ENCODE data around the gene RHBDF2.

The RHBDF2 gene

DNA sequence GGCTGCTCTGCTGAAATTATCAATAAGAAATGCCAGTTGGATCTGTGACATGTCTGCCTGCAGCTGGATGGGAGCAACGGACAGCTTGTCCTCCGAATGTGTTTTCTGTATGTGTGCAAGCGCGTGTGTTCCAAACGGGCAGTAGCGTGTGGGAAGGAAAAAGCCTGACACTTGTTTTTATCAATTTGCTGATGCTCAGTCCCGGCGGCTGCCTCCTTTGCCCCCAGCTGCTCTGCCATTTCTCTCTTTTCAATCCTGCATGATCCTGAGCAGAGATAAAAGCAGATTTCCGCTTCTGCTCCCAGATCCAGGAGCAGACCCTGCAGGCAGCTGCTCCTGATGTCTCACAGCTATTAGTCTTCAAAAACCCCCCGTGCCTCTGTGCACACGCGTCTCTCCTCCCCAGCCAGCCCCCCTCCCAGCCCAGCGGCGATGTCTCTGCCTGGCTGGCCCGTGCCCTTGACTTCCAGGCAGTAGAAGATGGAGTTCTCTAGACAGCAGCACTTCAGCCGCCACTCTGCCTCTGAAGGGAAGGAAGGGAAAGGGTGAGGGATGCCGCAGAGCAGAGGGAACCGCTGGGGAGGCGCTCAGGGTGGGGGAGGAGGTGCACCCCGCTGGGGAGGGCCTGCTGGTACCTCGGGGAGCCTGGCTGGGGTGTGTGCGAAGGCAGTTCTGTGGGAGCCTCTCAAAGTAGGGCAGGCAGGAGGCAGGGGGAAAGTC lies 42.8 kb upstream of the RHBDF2 start:
- no peaks in the 10 kb centered on the region for H3K36me3 ChIP-seq (ENCODE audit: control insufficient read depth, insufficient read depth, low read length)
- peaks cover 11% of the 10 kb centered on the region for H3K27me3 ChIP-seq (ENCODE audit: control insufficient read depth, insufficient read depth, low read length)
- no peak overlapping the region for H3K9ac ChIP-seq (ENCODE audit: low read depth, low read length)
- H3K4me1 ChIP-seq (ENCODE audit: control insufficient read depth, insufficient read depth, low read length): peaks cover 41% of the 10 kb centered on the region
- H3K9me3 ChIP-seq (ENCODE audit: control insufficient read depth, insufficient read depth, low read length): no peaks in the 10 kb centered on the region
- H3K27ac ChIP-seq (ENCODE audit: low read depth, low read length): no peak overlapping the region
- H3K4me3 ChIP-seq (ENCODE audit: low read depth, low read length): no peak overlapping the region

DNA sequence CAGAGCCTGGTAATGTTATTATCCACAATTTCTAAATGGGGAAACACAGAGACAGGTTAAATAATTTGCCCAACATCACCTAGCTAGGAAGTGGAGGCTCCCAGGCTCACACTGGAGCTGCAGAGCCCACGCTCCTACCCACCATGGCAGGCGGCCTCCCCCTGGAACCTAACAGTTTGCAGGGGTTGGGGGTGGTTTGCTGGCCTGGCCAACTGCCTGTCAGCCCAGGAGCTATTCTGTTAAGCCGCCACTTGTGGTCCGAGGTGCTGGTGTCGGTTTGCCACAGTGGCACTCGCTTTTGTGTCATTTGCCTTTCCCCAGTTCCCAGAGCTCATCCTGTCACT lies 42.2 kb upstream of the RHBDF2 start:
- no peak overlapping the region for H3K4me3 ChIP-seq (ENCODE audit: low read depth, low read length)
- H3K27ac ChIP-seq (ENCODE audit: low read depth, low read length): no peak overlapping the region
- H3K9ac ChIP-seq (ENCODE audit: low read depth, low read length): no peak overlapping the region
- no peaks in the 10 kb centered on the region for H3K9me3 ChIP-seq (ENCODE audit: control insufficient read depth, insufficient read depth, low read length)
- H3K27me3 ChIP-seq (ENCODE audit: control insufficient read depth, insufficient read depth, low read length): peaks cover 17% of the 10 kb centered on the region
- peaks cover 44% of the 10 kb centered on the region for H3K4me1 ChIP-seq (ENCODE audit: control insufficient read depth, insufficient read depth, low read length)
- no peaks in the 10 kb centered on the region for H3K36me3 ChIP-seq (ENCODE audit: control insufficient read depth, insufficient read depth, low read length)

DNA sequence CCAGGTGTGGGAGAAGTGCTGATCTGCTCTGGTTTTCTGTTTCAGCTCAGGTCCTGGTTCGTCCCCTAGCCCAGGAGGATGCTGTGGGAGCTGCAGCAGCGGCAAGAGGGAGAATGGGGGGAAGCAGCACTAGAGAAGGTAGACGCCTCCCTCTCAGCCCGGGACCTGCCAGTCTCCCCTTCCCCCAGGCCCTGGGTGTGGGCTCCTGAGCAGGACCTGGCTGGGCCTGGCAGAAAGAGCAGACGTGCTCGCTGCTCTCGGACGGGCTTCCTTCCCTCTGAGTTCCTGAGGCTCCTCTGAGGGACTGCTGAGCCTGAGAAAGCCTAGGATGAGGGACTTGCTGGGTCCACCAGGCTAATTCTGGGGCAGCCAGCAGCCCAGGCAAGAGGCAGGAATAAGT lies 41.8 kb upstream of the RHBDF2 start:
- peaks cover 21% of the 10 kb centered on the region for H3K27me3 ChIP-seq (ENCODE audit: control insufficient read depth, insufficient read depth, low read length)
- H3K36me3 ChIP-seq (ENCODE audit: control insufficient read depth, insufficient read depth, low read length): no peaks in the 10 kb centered on the region
- H3K9ac ChIP-seq (ENCODE audit: low read depth, low read length): no peak overlapping the region
- H3K9me3 ChIP-seq (ENCODE audit: control insufficient read depth, insufficient read depth, low read length): no peaks in the 10 kb centered on the region
- no peak overlapping the region for H3K4me3 ChIP-seq (ENCODE audit: low read depth, low read length)
- peaks cover 46% of the 10 kb centered on the region for H3K4me1 ChIP-seq (ENCODE audit: control insufficient read depth, insufficient read depth, low read length)
- H3K27ac ChIP-seq (ENCODE audit: low read depth, low read length): no peak overlapping the region

DNA sequence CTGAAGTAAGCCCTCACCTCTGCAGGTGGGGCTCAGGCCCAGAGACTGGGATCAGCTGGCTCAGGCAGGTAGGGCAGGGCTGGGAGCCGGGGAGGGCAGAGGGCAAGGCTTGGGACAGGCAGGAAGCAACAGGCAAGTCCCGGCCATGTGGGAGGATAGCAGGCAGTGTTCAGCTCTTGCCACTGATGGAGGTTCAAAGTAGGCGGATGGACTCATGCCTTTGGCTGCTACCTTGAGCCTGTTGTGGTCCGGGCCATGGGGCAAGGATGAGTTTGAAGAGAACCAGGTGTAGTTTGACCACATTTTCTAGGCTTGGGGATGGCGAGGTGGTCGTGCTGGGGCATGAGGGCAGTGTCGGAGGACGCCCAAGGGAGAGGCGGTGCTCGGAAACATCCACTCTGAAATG lies 41.3 kb upstream of the RHBDF2 start:
- no peak overlapping the region for H3K4me3 ChIP-seq (ENCODE audit: low read depth, low read length)
- peaks cover 25% of the 10 kb centered on the region for H3K27me3 ChIP-seq (ENCODE audit: control insufficient read depth, insufficient read depth, low read length)
- H3K27ac ChIP-seq (ENCODE audit: low read depth, low read length): no peak overlapping the region
- no peak overlapping the region for H3K9ac ChIP-seq (ENCODE audit: low read depth, low read length)
- H3K4me1 ChIP-seq (ENCODE audit: control insufficient read depth, insufficient read depth, low read length): peaks cover 46% of the 10 kb centered on the region
- H3K9me3 ChIP-seq (ENCODE audit: control insufficient read depth, insufficient read depth, low read length): no peaks in the 10 kb centered on the region
- no peaks in the 10 kb centered on the region for H3K36me3 ChIP-seq (ENCODE audit: control insufficient read depth, insufficient read depth, low read length)

DNA sequence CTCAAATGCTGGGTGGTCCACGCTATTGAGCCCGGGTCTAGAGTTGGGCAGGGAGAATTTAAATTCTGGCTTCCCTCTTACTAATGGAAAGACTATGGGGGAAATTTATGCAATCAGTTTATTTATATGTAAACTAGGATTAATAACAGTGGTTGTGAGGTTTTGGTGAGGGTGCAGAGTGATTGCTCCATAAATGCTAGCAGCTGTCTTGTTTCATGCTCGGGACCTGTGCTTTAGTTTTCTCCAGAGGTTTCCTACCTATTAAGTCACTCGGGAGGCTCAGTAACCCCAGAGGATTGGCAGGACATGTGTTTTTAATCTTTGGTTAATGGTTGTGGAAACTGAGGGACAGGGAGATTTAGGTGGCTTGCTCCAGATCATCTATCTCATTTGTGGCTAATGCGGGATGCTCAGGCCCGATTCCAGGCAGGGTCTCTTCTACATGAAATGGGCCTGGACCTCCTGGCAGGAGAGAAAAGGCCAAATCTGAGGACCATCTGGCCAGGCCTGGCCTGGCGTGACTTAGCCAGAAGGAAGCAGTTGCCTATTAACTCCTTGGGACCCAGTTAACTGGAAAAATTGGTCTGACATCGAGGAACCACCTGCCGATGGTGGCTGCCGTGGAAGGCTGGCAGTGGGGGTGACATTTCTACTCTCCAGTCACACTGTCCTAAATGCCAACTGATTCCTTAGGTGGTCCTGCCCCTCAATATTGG lies 40.7 kb upstream of the RHBDF2 start:
- no peak overlapping the region for H3K9ac ChIP-seq (ENCODE audit: low read depth, low read length)
- peaks cover 30% of the 10 kb centered on the region for H3K27me3 ChIP-seq (ENCODE audit: control insufficient read depth, insufficient read depth, low read length)
- peaks cover 43% of the 10 kb centered on the region for H3K4me1 ChIP-seq (ENCODE audit: control insufficient read depth, insufficient read depth, low read length)
- no peaks in the 10 kb centered on the region for H3K9me3 ChIP-seq (ENCODE audit: control insufficient read depth, insufficient read depth, low read length)
- H3K36me3 ChIP-seq (ENCODE audit: control insufficient read depth, insufficient read depth, low read length): no peaks in the 10 kb centered on the region
- no peak overlapping the region for H3K27ac ChIP-seq (ENCODE audit: low read depth, low read length)
- H3K4me3 ChIP-seq (ENCODE audit: low read depth, low read length): no peak overlapping the region

DNA sequence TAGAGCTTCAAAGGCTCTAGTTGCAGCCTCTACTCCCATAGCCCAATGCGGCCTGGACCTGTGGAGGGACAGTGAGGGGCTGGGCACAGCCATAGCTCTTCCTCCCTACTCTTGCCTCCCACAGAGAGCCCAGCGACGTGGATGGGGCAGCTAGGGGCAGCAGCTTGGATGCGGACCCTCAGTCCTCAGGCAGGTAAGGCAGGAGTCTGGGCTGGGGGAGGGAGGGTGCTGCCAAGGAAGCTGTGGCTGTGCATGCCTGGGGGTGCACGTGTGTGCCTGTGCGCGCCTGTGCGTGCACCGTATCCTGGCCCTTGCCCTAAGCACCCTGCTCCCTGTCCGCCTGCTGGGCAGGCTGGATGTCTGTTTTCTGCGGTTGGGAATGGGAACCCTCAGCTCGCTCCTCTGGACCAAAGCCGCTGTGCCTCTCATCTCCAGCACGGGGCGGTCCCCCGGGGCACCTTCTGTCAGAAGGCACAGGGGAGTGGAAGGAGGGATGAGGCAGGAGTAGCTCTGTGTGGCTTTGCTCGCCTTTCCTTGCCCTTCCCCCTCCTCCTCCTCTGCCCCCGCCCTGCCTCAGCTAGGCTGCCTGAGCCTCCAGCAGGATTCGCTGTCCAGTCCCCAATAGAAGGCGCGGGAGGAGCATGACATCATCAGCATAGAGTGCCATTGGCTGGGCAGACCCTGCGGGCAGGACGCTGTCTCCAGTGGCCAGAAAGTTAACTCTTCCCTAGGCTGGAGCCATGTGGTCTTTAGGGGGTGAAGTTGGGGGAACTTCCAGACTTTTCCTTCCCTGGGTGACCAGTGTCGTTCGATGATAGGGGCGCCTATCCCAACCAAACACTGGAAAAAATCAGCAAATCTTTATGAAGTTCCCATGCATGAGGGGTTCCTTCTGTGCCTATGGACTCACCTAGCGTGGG lies 39.4 kb upstream of the RHBDF2 start:
- H3K27me3 ChIP-seq (ENCODE audit: control insufficient read depth, insufficient read depth, low read length): peaks cover 43% of the 10 kb centered on the region
- peaks cover 31% of the 10 kb centered on the region for H3K4me1 ChIP-seq (ENCODE audit: control insufficient read depth, insufficient read depth, low read length)
- no peak overlapping the region for H3K27ac ChIP-seq (ENCODE audit: low read depth, low read length)
- H3K9ac ChIP-seq (ENCODE audit: low read depth, low read length): peak overlapping the region; percentile 27; the same call in 1 of the 2 replicates
- H3K4me3 ChIP-seq (ENCODE audit: low read depth, low read length): peak overlapping the region; percentile 52
- H3K36me3 ChIP-seq (ENCODE audit: control insufficient read depth, insufficient read depth, low read length): no peaks in the 10 kb centered on the region
- no peaks in the 10 kb centered on the region for H3K9me3 ChIP-seq (ENCODE audit: control insufficient read depth, insufficient read depth, low read length)

DNA sequence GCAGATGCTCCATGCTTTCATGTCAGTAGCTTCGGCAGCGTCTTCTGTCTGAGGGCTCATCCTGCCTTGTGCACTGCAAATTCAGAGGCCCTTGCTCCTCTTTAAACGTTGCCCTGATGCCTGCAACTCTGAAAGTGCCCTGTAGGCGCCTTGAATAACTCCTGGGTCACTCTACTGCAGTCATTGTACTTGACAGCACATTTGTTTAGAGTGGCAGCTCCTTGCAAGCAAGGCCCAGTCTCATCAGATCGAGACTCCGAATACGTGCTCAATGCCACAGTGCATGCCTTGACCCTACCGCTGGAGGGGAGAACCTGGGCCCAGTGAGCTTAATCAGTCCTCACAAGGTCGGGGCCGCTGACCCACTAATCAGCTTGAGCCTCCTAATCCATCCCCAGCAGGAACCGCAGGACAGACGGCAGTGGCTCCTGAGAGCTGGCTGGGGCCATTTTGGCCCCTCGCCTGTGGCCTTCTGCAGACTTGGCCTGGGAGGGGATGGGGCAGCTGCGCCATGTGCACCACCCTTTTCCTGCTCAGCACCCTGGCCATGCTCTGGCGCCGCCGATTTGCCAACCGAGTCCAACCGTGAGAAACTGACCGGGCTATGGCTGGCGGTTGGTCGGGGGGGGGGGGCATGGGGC lies 38.5 kb upstream of the RHBDF2 start, which contains the start of gene PRCD:
Gene PRCD (plus strand): TSS at position 414 of the 641 bp plus-strand sequence. CDS start 98 bp downstream, at position 512.
- no peak within 1 kb of the TSS for H3K9ac ChIP-seq (ENCODE audit: low read depth, low read length)
- H3K36me3 ChIP-seq (ENCODE audit: control insufficient read depth, insufficient read depth, low read length): no peaks in the 10 kb centered on the region
- no peaks in the 10 kb centered on the region for H3K9me3 ChIP-seq (ENCODE audit: control insufficient read depth, insufficient read depth, low read length)
- no peak within 1 kb of the TSS for H3K27ac ChIP-seq (ENCODE audit: low read depth, low read length)
- peak within 1 kb of the TSS; percentile 52 for H3K4me3 ChIP-seq (ENCODE audit: low read depth, low read length)
- peaks cover 31% of the 10 kb centered on the region for H3K4me1 ChIP-seq (ENCODE audit: control insufficient read depth, insufficient read depth, low read length)
- H3K27me3 ChIP-seq (ENCODE audit: control insufficient read depth, insufficient read depth, low read length): peaks cover 49% of the 10 kb centered on the region

DNA sequence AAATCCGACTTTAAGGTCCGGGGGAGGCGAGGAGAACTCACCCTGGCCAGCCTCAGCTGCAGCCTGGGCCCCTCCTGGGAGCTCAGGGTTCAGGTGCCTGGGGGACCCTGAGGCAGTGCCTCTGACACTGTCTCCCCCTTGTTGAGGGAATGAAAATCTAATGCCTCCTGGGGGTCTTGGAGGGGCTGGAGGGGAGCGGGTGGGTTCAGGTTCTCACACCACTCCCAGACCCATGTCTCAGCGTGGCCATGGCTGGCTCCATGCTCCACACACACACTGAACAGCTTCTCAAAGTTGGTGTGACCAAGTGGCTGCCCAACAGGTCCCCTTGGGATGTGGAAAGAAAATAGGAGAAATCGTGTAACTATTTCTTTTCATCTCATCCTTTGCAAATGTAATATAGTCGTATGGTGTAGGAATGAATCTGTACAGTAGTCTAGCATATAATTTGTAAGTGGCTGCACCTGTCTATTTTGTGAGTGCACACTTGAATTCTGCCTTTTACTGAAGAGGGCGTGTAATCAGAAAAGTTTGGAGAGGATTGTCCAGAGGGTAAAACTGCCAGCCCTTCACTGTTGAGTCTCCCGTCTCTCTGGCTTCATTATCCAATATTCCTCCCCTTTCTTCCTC lies 37.8 kb upstream of the RHBDF2 start:
- no peak overlapping the region for H3K27ac ChIP-seq (ENCODE audit: low read depth, low read length)
- H3K36me3 ChIP-seq (ENCODE audit: control insufficient read depth, insufficient read depth, low read length): no peaks in the 10 kb centered on the region
- H3K4me3 ChIP-seq (ENCODE audit: low read depth, low read length): no peak overlapping the region
- no peak overlapping the region for H3K9ac ChIP-seq (ENCODE audit: low read depth, low read length)
- peaks cover 49% of the 10 kb centered on the region for H3K27me3 ChIP-seq (ENCODE audit: control insufficient read depth, insufficient read depth, low read length)
- H3K9me3 ChIP-seq (ENCODE audit: control insufficient read depth, insufficient read depth, low read length): no peaks in the 10 kb centered on the region
- peaks cover 24% of the 10 kb centered on the region for H3K4me1 ChIP-seq (ENCODE audit: control insufficient read depth, insufficient read depth, low read length)

DNA sequence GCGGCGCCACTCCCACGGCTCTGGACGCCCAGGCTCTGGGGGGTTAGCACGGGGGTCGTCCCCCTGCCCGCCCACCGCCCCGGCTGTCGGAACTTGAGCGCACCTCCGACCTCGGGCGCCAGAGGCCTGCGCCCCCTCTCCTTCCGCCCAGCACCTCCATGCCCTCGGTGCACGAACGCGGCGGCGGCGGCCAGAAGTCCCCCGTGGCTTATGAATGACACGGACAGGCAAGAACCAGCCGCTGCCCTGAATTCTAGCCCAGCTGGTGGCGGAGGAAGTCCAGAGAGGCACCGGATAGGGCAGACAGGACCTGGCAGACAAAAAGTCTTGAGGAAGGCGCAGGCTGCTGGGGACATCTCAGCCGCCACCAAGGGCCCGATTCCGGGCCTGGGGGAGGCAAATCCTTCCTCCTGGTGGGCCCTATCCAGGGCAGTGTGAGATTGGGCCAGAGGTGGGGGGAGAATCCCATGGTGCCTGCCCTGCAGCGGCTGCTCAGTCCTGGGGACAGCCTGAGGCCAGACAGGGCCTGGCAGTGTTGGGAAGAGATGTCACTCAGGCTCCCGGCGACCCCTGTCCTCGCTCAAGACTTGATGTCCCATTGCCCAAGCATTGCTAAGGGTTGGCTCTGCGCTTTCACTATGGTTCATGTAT lies 37.2 kb upstream of the RHBDF2 start:
- no peak overlapping the region for H3K27ac ChIP-seq (ENCODE audit: low read depth, low read length)
- H3K9me3 ChIP-seq (ENCODE audit: control insufficient read depth, insufficient read depth, low read length): no peaks in the 10 kb centered on the region
- H3K4me3 ChIP-seq (ENCODE audit: low read depth, low read length): peak overlapping the region; percentile 61
- no peak overlapping the region for H3K9ac ChIP-seq (ENCODE audit: low read depth, low read length)
- peaks cover 19% of the 10 kb centered on the region for H3K4me1 ChIP-seq (ENCODE audit: control insufficient read depth, insufficient read depth, low read length)
- no peaks in the 10 kb centered on the region for H3K36me3 ChIP-seq (ENCODE audit: control insufficient read depth, insufficient read depth, low read length)
- H3K27me3 ChIP-seq (ENCODE audit: control insufficient read depth, insufficient read depth, low read length): peaks cover 47% of the 10 kb centered on the region

Measured in HUES48 (cell line).